ENCODE measurements around the gene SHC2.
"Not testable (repeated sequence)": the region's sequence is repeated elsewhere in the genome, so short reads cannot be mapped to it uniquely, and the experiment has no call there.

The SHC2 gene

DNA sequence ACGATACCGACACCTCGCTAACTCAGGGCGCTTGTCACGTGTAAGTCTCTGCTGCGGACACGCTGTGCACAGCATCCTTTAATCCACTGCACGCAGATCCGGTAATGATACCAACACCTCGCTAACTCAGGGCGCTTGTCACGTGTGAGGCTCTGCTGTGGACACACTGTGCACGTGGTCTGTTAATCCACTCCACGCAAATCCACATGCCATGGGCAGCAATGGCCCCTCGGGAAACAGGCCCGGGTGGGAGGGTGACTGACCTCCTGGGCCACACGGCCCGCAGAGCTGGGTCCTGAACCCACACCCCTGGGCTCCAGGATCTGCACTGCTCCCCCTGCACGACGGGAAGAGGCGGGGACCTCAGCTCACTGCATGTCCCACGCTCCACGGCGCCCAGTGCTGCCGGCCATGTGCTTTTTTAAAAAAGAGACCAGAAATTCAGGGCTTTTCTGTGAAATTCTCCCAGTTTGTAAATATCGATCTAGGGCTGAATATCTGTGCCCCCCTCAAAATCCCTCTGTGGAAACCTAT lies 16.1 kb downstream of the SHC2 start:
- DNase-seq (ENCODE audit: low read depth in 2 of 2): no peak

DNA sequence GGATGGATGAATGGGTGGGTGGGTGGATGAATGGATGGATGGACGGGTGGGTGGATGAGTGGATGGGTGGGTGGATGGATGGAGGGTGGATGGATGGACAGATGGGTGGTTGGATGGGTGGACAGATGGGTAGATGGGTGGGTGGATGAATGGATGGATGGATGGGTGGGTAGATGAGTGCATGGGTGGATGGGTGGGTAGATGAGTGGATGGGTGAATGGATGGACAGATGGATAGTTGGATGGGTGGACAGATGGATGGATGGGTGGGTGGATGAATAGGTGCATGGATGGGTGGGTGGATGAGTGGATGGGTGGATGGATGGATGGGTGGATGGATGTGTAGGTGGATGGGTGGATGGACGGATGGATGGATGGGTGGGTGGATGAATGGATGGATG lies 17.8 kb downstream of the SHC2 start:
- DNase-seq (ENCODE audit: low read depth in 2 of 2): no peak

DNA sequence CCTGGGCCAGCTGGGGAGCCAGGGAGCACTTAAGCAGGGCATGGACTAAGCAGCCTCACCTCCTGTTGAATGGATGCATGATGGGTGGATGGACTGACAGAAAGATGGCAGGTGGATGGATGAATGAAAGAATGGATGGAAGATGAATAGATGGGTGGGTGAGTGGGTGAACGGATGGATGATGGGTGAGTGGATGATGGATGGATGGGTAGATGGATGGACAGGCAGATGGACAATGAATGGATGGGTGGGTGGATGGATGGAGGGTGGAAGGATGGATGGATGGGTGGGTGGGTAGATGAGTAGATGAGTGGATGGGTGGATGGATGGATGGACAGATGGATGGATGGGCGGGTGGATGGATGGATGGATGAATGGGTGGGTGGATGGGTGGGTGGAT lies 18.7 kb downstream of the SHC2 start:
- DNase-seq (ENCODE audit: low read depth in 2 of 2): no peak

DNA sequence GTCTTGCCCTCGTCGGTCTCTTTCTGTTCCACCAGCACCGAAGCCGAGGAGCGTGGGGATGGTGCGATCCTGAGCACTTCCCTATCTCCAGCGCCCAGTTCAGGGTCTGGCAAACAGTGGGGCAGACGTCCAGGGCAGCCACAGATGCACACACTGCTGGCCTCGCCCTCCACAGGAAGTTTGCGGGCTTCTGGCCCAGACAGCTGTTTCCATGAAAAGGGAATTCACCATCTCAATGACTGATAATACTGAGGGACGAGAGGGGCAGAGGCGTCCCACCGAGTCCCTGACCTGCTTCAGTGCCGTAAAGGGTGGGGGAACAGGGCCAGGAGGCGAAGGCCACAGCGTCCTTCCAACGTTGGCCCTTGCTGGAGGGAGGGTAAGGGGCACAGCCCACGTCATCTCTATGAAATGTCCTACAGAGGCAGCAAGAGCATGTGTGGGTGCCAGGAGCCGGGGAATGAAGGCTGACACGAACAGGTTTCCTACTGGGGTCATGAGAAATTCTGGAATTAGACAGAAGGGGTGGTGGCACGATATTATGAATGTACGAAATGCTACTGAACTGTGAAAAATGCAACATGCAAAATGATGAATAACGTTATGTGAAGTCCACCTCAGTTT lies 19.5 kb downstream of the SHC2 start:
- DNase-seq (ENCODE audit: low read depth in 2 of 2): no peak

DNA sequence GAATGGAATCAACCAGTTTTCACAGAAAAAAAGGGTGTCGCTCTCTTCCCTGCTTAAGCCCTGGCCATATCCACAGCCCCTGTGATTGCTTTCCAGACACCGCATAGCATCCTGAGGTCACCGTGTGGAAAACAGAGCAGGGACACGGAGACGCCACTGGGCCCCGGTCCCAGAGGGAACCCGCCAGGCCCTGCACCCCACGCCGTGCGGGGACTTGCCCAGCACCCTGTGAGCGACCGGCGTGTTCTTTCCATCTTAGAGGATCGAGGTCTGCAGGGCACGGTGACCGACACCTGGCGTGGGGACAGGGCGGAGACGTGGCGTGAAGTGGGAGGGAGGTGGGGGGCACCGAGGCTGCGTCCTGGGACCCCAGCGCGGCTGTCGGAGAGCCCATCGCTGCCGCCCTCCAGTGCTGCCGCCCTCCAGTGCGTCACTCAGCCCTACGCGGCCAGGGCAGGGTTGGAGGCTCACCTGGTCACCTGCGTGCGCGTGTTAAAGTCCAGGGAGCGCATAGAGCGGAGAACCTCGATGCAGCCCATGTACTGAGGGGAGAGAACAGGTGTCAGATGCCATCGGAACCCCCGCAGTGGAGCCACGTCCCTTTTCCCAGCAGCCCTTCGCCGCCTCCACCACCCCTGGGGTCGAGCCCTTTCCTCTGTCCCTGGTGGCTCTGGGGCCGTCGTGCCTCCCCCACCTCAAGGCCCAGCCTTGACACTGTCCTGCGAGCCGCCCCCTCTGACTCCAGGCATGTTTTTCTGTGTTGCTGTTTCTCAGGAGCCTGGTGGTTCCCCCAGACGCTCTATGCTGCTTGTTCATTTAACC lies 20.2 kb downstream of the SHC2 start:
- no peak for DNase-seq (ENCODE audit: low read depth in 2 of 2)

DNA sequence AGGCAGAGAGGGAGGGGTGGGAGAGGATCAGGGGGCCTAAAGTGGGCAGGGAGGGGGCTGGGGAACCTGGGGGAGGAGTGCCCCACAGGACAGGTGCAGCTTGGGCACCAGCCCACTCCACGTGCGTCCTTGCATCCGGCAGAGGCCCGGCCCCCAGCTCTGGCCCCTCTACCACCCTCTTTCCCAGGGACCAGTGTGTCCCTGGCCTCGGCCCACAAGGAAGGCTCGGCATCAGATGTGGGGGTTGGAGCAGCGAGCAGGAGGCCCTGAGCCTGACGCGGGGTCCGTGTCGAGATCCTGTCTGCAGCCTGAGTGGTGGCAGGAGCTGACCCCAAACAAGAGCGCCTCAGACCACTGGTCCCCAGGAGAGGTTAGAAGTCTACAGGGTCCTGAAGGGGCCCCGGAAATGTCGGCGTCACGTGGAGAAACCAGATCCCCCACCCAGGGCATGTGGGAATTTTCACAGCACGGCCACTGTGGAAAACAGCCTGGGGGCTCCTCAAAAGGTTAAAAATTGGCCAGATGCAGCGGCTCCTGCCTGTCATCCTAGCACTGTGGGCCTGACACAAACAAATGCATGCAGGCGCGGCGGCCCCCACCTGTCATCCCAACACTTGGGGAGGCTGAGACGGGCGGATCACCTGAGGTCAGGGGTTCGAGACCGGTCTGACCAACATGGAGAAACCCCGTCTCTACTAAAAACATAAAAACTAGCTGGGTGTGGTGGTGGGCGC lies 21.5 kb downstream of the SHC2 start:
- no peak for DNase-seq (ENCODE audit: low read depth in 2 of 2)

DNA sequence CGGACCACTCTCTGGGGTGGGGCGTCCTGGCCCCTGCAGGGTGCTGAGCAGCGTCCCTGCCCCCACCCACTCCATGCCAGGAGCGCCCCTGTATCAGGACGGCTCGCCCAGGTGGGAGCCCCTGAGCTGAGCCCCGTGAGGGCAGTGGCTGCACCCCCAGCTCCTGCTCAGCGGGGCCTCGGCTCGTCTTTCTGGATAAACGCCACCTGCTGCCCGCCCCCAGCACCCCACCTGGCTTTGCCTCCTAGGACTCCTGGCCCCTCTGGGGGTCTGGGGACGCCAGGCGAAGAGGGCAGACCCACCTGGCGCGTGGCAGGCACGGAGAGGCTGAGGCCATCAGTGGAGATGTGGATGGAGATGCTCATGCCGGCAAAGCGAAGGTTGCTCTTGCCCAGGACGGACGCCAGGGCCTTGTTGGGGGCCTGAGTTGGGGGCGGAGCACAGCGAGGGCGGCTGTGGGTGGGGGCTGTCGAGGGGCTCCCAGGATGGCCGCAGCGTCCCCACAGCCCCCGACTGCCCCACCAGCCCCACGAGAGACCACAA lies 22.3 kb downstream of the SHC2 start:
- DNase-seq (ENCODE audit: low read depth in 2 of 2): no peak

DNA sequence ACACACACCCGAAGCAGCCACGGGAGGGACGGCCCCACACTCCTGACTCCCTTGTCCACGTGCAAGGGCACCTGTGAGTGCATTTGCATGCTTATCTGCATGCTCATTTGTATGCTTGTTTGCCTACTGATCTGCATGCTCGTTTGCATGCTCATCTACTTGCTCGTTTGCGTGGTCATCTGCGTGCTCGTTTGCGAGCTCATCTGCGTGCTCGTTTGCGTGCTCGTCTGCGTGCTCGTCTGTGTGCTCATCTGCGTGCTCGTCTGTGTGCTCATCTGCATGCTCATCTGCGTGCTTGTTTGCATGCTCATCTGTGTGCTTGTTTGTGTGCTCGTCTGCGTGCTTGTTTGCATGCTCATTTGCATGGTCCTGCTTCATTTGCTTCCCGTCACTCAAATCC lies 23.8 kb downstream of the SHC2 start:
- DNase-seq (ENCODE audit: low read depth in 2 of 2): no peak

DNA sequence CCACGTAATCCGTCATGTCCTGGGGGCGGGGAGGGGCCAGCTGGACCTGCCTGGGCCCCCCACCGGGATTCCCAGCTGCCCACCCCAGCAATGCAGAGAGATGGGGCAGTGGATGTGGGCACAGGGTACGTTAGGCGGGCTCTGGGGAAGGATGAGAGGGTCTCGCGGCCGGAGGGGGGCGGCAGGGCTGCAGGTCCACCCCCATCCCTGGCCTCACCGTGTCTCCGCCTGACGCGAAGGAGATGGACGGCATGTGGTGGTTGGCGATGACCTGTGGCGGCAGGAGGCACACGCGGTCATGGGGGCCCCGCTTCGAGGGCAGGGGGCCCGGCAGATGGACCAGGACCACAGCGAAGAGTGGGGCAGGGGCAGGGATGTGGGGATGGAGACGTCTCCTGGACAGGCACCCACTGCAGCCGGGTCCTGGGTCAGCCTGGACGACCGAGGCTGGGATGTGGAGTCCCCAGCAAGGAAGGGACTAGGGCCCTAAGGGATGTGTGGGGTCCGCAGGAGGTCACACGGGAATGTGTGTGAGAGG lies 24.4 kb downstream of the SHC2 start:
- no peak for DNase-seq (ENCODE audit: low read depth in 2 of 2)

DNA sequence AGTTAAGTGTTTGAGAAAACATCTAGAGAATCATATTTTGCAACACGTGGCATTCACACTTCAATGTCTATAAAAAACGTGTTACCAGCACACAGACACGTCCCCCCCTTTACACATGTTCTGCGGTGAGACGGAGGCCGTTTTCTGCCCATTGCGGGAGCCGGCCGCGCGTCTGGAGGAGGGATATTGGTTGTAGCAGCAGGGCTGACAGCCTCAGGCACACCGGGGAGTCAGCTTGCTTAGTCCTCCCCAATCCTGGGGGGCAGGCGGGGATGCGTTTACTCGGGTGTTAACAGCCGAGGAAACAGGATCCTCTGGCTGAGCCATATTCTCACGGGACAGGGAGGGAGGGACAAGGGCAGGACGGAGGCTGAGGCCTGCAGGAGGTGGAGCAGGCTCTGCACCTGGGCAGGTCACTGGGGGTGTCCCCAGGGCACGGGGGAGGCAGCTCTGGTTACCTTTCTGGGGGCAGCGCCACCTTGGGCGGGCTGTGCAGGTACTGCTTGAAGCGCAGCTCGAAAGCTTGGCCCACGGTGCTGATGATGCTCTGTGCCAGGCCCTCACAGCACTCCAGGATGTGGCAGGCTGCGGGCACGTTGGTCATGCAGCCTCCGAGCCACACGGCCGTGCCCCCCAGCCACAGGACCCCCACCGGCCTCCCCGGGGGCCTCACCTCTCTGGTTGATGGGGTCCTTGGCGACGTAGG lies 25.0 kb downstream of the SHC2 start:
- no peak for DNase-seq (ENCODE audit: low read depth in 2 of 2)

DNA sequence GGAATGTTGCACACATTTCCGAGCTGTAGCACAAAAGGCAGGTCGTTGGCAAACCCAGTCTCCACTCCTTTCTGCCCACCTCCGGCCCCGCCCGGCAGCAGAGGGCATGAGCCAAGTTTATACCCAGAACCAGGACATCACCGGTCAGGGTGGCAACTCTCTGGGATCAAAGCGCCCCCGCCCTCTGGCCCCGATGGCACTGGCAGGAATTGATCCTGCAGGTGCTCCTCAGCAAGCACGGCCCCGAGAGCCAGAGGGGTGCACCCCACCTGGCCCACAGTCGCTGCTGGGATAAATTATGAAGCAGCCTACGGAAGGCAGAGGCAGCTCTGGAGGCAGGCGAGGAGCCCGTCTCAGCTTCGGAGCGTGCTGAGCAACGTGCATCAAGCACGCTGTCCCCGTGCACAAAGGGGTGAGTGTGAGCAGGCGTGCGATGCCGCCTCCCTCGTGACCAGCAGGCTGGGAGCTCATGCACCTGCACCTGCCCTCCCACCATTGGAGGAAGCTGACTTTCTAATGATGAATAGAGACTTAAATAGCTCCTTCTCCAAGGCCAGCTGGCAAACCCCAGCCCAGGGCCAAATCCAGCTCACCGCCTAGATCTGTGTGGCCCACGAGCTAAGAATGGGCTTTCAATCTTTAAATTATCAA lies 25.7 kb downstream of the SHC2 start:
- no peak for DNase-seq (ENCODE audit: low read depth in 2 of 2)

DNA sequence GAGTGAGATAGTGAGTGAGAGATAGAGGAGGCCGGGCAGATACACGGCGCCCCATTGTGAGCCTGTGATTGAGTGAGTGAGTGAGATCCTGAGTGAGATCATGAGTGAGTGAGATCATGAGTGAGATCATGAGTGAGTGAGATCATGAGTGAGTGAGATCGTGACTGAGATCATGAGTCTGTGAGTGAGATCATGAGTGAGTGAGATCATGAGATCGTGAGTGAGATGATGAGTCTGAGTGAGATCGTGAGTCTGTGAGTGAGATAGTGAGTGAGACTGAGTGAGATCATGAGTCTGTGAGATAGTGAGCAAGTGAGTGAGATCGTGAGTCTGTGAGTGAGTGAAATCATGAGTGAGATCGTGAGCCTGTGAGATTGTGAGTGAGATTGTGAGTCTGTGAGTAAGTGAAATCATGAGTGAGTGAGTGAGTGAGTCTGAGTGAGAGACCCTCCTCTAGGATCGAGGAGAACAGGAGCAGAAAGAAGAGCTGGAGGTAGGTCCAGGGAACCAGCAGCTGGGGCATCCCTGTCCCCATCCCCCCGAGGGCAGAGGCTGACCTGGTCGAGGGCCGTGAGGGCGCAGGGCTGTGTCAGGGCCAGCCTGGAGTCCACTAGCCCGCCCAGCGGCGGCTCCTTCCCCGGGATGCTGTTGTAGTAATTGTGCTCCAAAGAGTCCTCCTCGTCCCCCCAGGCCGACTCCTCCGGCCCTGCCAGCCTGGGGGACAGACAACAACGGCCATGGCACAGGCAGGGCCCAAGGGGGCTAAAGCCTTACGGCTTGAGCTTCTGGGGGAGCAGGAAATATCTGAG lies 26.5 kb downstream of the SHC2 start:
- no peak for DNase-seq (ENCODE audit: low read depth in 2 of 2)

DNA sequence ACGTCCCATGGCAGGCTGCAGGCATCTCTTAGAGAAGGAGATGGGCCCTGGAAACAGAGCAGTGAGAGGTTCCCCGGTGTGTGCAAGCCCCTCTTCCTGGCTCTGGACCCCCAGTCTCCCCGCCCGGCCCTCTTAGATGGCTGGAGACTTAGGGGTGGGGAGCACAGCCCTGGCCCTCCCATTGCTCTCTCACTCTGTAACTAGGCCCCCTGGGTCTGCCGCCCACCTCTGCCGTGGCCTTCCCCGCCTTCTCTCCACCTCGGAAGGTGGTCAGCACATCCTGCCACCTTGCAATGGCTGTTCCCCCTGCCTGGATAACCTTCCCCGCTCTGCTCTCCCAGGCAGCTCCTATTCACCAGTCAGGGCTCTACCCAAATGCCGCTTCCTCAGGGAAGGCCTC lies 30.1 kb downstream of the SHC2 start:
- no peak for DNase-seq (ENCODE audit: low read depth in 2 of 2)

DNA sequence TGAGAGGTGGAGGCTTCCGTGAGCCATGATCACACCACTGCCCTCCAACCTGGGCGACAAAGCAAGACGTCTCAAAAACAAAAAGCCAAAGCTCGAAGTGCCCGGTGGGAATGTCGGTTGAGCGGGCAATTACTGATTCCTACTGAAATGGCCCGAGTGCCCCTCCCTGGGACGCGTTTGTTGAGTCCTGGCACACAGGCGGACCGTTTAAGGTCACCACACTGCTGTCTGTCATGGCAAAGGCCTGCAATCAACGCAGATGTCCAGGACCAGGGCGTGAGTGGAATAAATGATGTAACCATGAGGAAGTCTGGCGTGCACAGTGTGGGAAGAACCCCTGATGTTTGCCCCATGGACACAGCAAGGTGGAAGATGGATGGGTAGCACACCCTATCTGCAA lies 32.7 kb downstream of the SHC2 start:
- DNase-seq (ENCODE audit: low read depth in 2 of 2): no peak

DNA sequence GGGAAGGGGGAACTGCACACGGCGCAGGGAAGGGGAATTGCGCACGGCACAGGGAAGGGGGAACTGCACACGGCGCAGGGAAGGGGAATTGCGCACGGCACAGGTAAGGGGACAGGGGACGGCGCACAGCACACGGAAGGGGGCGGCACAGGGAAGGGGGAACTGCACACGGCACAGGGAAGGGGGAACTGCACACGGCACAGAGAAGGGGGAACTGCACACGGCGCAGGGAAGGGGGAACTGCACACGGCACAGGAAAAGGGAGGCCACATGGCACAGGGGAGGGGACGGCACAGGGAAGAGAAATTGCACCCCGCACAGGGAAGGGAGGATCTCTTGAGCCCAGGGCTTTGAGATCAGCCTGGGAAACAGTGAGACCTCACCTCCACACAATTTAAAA lies 33.2 kb downstream of the SHC2 start:
- not testable (repeated sequence) for DNase-seq (ENCODE audit: low read depth in 2 of 2)

DNA sequence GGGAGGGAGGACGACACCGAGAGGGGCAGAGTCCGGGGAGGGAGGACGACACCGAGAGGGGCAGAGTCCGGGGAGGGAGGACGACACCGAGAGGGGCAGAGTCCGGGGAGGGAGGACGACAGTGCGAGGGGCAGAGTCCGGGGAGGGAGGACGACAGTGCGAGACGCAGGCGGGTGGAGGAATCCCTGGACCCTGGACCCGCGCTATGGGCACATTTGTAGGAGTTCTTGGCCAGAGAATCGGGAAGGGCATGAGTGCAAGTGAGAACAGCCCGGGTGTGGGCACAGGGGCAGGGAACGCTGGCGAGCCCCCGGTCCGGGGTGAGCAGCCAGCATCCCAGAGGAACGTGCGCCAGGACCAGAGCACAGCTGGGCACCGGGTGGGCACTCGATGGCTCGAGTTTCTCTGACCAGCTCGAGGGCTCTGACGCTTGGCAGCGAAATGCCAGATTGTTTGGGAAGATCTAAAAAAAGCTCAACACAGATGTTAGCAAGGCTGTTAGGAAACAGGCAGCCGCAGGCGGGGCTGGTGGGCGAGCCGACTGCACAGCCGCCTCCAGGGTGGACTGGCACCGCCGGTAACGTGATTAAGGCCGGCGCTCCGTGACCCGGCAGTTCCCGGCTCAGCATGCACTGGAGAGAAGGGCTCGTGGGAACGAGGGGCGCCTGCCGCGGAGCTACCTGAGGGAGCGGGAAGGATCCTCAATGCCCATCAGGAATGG lies 33.9 kb downstream of the SHC2 start:
- no peak for DNase-seq (ENCODE audit: low read depth in 2 of 2)

DNA sequence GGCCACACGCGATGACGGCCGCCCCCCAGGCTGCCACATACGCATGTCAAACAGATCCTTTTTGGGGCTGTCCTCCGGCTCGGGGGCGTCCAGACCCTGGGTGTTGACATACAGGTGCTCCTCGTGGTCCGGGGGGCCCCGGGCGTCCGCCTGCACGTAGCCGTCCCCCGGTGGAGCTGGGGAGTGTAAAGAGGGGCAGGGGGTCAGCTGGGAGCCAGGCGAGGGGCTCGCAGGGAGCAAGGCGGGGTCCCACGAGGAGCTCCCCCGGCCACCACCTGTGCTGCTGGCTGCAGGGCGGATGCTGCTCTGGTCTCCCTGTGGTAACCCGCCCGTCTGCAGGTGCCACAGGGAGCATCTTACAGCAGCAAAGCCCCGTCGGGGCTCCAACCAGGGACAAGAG lies 35.8 kb downstream of the SHC2 start:
- no peak for DNase-seq (ENCODE audit: low read depth in 2 of 2)

DNA sequence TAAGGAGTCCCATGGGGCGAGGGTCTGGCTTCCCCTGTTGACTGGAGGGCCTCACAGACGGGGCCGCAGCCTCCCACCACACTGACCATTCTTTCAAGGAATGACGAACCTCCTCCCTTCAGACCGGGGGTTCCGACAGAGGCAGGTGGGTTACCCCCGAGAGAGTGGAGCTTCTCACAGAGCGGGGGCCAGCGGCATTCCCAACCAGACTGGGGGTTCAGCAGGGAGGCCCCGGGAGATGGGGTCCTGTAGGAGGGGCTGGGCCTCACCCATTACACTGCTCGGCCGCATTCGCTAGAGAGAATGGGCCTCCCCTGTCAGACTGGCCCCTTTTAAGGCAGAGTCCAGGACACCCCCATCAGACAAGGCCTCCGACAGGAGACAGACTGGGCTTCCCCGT lies 36.3 kb downstream of the SHC2 start:
- no peak for DNase-seq (ENCODE audit: low read depth in 2 of 2)

DNA sequence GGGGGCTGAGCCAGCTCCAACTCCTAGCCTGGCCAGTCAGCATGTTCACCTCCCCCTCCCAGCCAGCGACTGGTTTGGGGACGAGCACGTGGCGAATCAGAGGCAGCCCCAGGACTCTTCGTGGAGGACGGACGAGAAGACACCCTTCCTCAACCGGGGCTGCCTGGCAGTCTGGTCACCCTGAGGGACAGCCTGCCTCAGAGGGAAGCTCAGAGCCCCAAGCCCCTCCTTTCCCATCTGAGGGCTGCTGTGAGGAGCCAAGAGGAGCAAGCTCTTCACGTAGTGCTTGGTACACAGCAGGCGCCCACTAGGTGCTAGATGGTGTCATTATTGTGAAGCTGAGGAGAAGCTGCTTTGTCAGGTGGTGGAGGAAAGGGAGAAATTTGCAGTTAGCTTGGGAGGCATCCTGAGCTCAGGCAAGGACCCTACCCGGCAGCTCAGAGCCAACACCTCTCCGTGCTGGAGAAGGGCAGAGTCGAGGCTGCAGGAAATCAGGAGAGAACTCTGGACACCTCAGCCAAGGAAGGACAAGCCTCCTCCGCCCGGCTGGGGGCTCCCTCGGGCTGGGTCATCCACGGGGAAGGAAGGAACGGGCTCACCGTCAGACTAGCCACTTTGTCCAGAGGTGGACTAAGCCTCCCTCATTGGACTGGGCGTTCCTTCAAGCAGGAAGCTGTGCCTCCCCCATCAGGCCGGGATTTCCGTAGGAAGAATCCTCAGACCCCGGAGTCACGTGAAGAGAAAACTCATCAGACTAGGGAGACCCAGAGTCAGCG lies 37.0 kb downstream of the SHC2 start:
- no peak for DNase-seq (ENCODE audit: low read depth in 2 of 2)

Measured in activated CD4-positive, alpha-beta T cell treated with anti-CD3 and anti-CD28 coated beads for 24 hours (primary cell).